Lung (tissue), 12 donors: ENCODE data around the gene ZDHHC16. TPM values are rescaled to one million over a fixed set of nuclear protein-coding genes. Genes with fewer than 3 reads are reported as not detected.
"Not testable (repeated sequence)": the region's sequence is repeated elsewhere in the genome, so short reads cannot be mapped to it uniquely, and the experiment has no call there.

Source experiments
- ATAC-seq: fragments of 200-7000 bp; cut with Tn5 transposase; one replicate; pipeline ENCODE4 v1.9.1; 2020; ENCODE audit warnings: moderate number of reproducible peaks; ENCODE audit not compliant: insufficient read depth, low FRiP score
- DNase-seq, 3 donors: peaks; one replicate each; pipeline ENCODE4 v3.0.0-alpha.2; 2013 to 2017
- H3K27ac ChIP-seq, 2 donors: one replicate each; pipeline ENCODE4 v1.5.1; 2013; ENCODE audit warnings: mild to moderate bottlenecking in 2 of 2, moderate library complexity in 2 of 2, control low read depth in 1 of 2, inconsistent platforms in 1 of 2, low read depth in 1 of 2, low read length in 1 of 2
- H3K27me3 ChIP-seq, 3 donors: one replicate each; pipeline ENCODE4 v1.5.1; 2013; ENCODE audit warnings: low read length in 2 of 3; ENCODE audit not compliant: control insufficient read depth in 3 of 3, insufficient read depth in 3 of 3
- H3K36me3 ChIP-seq, 4 donors: one replicate each; pipeline ENCODE4 v1.5.1; 2013; ENCODE audit warnings: low read length in 4 of 4, mild to moderate bottlenecking in 1 of 4, moderate library complexity in 1 of 4; ENCODE audit not compliant: control insufficient read depth in 4 of 4, insufficient read depth in 4 of 4
- H3K4me1 ChIP-seq, 5 donors: one replicate each; pipeline ENCODE4 v1.5.1; 2013; ENCODE audit warnings: low read length in 5 of 5, mild to moderate bottlenecking in 2 of 5, moderate library complexity in 1 of 5; ENCODE audit not compliant: control insufficient read depth in 5 of 5, insufficient read depth in 5 of 5
- H3K4me3 ChIP-seq: one replicate; pipeline ENCODE4 v1.5.1; 2013; ENCODE audit warnings: mild to moderate bottlenecking, control low read depth, moderate library complexity
- H3K9ac ChIP-seq, 2 donors: one replicate each; pipeline ENCODE4 v1.5.1; 2013; ENCODE audit warnings: low read length in 2 of 2, control low read depth in 1 of 2; ENCODE audit not compliant: insufficient read depth in 1 of 2
- H3K9me3 ChIP-seq, 4 donors: one replicate each; pipeline ENCODE4 v1.5.1; 2013; ENCODE audit warnings: low read length in 3 of 4, mild to moderate bottlenecking in 1 of 4, moderate library complexity in 1 of 4; ENCODE audit not compliant: control insufficient read depth in 4 of 4, insufficient read depth in 3 of 4
- CTCF ChIP-seq: IDR thresholded peaks from 2 replicates; pipeline ENCODE4 v1.5.1; 2012; ENCODE audit warnings: mild to moderate bottlenecking; ENCODE audit errors: control extremely low read depth, extremely low read depth
- WGBS, 2 donors: extraction: QIAGEN DNeasy Blood & Tissue Kit; methylation state at CpG; one replicate each; pipeline ENCODE4 v1.1.7; 2013; 5-methylcytosine and 5-hydroxymethylcytosine counted together
- polyA plus RNA-seq, 2 donors: library from polyadenylated mRNA; stranded (reverse); fragments of 200-250 nt; gene quantifications; one replicate each; pipeline ENCODE4 v1.2.1, GENCODE V29; 2013
- total RNA-seq, 2 donors: library from RNA; depleted of rRNA in 1 of 2; stranded (reverse); fragments of >200 nt in 1 of 2; gene quantifications; one replicate each; pipeline ENCODE4 v1.2.1, GENCODE V29; 2014 to 2021
- donor health status: control.
- donor health status: control.
- donor health status: Bipolar disorder and iron deficiency.
- donor health status: healthy.
- donor health status: DM: yes; HTN: yes; CAD: no.

Gene ZDHHC16
- total and polyA plus RNA-seq, 4 donors = 35.5 to 63.3 (median 49.0) TPM

- no peak for TF ChIP-seq CTCF
- Histone ChIP-seq H3K4me1 (peaks cover 0 to 9% (median 7%) of the 10 kb centered on the region in 5 donors), H3K27ac (peak overlapping the region; percentile 24 to 57), H3K27me3 (no peaks in the 10 kb centered on the region), H3K36me3 (peaks cover 0 to 4% (median under 1%) of the 10 kb centered on the region in 4 donors), H3K9me3 (no peaks in the 10 kb centered on the region), H3K9ac (no peak overlapping the region), H3K4me3 (no peak overlapping the region)
- WGBS, 2 donors = 65 to 70% methylated on average over 13 of the region's 13 CpGs
- no peak for DNase-seq
- no peak for ATAC-seq
These were observed 44.5 kb upstream of the ZDHHC16 start for GRCh38 chr10:97401455-97401919.

- TF ChIP-seq CTCF = no peak
- no peak for DNase-seq
- Histone ChIP-seq H3K36me3 (no peaks in the 10 kb centered on the region), H3K9me3 (no peaks in the 10 kb centered on the region), H3K27me3 (no peaks in the 10 kb centered on the region), H3K4me3 (no peak overlapping the region), H3K27ac (no peak overlapping the region), H3K9ac (no peak overlapping the region), H3K4me1 (peaks cover 0 to 13% (median 7%) of the 10 kb centered on the region in 5 donors)
- no peak for ATAC-seq
These were observed 41.9 kb upstream of the ZDHHC16 start for GRCh38 chr10:97404044-97404443.

GRCh38 chr10:97406064-97406463 lies 39.9 kb upstream of the ZDHHC16 start:
- no peak overlapping the region for H3K9ac ChIP-seq
- DNase-seq = no peak
- no peaks in the 10 kb centered on the region for H3K36me3 ChIP-seq
- H3K4me3 ChIP-seq = no peak overlapping the region
- ATAC-seq = no peak
- H3K9me3 ChIP-seq = no peaks in the 10 kb centered on the region
- H3K27ac ChIP-seq = peak overlapping the region in 1 of 2 donors; percentile 66
- H3K4me1 ChIP-seq = peaks cover 0 to 4% (median 0%) of the 10 kb centered on the region in 5 donors
- no peaks in the 10 kb centered on the region for H3K27me3 ChIP-seq
- TF ChIP-seq CTCF = no peak
- WGBS, 2 donors = 18 to 68% methylated on average over 3 of the region's 3 CpGs

- ATAC-seq, H3K9ac ChIP-seq, H3K4me1 ChIP-seq, H3K36me3 ChIP-seq, H3K9me3 ChIP-seq, H3K27me3 ChIP-seq, H3K4me3 ChIP-seq, H3K27ac ChIP-seq, DNase-seq: not testable (repeated sequence)
- 52 to 78% methylated on average over 7 of the region's 7 CpGs for WGBS, 2 donors
These were observed 39.5 kb upstream of the ZDHHC16 start for GRCh38 chr10:97406483-97406882.
